ENCODE measurements around the gene COMTD1.

The COMTD1 gene

DNA sequence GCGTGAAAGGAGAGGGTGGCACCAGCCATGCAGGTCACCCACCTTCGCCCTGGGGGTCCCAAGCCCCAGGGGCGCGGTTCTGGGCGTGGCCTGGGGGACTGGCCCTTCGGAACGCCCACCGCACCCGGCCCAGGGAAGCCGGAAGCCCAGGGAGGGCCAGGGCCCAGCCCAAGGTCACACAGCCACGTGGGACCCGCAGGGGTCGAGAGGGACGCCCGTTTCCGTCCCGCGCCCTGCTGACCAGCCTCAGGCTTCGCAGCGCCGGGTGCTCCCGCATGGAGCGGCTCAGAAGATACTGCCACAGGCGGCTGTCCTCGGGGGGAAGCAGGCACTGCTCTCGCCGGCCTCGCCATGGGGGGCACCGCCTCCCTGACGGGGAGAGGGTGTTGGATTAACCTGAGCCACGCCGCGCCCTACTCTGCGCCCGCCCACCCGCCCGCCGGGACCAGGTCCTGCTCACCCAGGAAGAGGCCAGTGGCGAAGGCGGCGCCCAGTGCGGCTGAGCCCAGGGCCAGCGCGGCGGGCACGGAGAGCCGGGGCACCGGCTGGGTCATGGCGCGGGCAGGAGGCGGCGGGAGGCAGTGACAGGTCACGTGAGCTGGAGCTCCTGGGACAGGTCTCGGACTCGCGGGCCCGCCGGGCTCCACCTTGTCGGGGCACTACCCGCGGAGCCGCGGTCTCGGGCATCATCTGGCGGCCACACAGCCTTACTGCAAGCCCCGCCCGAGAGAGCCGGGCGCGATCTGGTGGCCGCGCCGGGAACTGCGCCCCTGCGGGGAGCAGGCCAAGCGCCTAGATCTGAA is at the start of gene COMTD1:
Gene COMTD1, minus strand, starts transcription at position 583 of the 803 bp plus-strand sequence. Its CDS starts 29 bp downstream, at position 554.
- peak; percentile 89 for DNase-seq

DNA sequence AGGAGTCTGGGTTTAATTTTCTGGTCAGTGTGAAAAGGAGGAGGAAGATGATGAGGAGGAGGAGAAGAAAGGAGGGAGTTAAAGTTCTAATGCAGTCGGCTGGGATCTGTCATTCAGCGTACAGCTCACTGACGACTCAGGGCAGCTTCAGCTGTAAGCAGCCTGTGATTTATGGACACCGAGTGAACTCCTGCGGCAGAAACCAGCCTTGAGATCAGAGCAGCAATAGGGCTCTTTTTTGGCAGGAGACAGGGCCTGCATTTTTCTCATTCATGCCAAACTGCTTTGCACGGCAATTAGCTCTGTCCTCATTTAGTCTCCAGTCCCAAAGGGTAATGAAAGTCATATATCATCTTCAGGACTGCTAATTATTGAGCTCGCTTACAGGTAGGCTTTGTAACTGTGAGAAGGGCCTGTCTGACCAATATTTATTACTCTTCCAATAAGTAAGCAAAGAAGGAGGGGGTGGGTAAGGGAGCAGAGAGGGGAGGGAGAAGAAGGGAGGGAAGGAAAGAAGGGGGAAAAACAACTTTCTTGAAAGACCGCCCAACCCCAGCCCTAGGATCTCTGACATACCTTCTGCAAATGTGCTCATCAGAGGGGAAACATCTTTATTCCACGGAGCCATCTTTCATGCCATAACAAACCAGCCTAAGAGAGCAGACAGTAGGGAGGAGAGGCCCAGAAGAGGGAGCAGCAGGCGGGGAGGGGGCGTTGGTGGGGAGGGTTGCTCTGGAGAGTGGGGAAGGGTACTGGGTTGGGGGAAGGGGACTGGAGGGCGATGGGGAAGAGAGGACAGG is 48.1 kb upstream of the COMTD1 start:
- no peak for DNase-seq

DNA sequence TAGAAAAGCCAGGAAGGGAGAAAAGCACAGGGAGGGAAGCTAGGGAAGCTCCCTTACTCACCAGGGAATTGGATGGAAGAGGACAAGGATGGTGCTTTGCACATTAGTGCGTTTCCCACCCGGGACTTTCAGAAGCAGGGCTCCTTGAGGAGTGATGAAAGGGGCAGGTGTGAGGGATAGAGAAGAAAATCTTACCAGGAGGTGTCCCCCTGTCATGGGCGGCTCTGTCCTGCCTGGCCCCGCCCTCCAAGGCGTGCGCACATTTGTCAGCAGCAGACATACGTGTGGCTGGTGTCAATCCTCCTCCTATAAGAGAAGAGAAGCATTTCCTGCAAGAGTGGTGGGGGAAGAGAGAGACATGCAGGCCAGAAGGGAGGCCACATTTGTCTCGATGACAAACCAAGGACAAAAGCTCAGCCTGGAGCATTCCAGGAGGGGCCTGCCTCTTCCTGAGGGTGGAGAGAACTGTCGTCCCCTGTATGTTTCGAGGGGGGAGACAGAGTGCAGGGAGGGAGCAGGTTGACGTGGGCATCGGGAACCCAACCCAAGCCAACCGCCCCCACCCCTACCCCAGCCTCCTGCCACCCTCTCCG is 47.4 kb upstream of the COMTD1 start:
- DNase-seq, result no peak

DNA sequence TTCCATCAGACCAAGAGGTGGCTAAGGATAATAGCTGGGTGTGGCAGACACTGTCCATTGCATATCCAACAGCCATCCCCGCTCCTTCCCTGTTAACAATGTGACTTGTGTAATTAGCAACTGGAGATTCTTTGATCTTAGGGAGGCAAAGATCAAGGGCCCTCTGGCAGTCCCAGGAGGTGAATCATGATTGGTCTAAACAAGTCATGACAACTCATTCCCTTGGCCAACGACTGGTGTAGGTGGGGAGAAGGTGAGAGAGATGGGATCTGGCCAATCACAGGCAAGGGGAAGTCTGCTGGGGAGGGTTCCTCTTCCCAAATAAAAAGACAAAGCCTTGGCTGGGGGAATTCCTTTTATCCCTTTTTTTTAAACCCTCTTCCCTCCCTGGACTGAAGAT is 46.2 kb upstream of the COMTD1 start:
- DNase-seq, result no peak

DNA sequence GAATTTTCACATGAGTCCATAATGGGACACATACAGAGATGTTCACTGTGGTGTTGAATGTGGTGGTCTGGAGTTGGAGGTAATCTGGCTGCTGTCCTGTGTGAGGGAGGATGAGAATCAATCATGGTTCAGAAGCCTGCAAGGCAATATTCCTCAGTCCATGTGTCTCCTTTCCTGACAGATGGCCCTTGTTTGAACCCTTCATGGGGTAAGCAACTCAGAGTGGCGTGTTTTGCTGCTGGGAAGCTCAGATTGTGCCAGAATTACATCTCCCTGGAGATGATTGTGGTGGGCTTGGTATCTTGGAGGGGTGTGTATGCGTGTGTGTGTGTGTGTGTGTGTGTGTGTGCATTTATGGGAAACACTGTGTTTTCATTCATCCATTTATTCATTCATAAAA is 44.5 kb upstream of the COMTD1 start:
- no peak for DNase-seq

DNA sequence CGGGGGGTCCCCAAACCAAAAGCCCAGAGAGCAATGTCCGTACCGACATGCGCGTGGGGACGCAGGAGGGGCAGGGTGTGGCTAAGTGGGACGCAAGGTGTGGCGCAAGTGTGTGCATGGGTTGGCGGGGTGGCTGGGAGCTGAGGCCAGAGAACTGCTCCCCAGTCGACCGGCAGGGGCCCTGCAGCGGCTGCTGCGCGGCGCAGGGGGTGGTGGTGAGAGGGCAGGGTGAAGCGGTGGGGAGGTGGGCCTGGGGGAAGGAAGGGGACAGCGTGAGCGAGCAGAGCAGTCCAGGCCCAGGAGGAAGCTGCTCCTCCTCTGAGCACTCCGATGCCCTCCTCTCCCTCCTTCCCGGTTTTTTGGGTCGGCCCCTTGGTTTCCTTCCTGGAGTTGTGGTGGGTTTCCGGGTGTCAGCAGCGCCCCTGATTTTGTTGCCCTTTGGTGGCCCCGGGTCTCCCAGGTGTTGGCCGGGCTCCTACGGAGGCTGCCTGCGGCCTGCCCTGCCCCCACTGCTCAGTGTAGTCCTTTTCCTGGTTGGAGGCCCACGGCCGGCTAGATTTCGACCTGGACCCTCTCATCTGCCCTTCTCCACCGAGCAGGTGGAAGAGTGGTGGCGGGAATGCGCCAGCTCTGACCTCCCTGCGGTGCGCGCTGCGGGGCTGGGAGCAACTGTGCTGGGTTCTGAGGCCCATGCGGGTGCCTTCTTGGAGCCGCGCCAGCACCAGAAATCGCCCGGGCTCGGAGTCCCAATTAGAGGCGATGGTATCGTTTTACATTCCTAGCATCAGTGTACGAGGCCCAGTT is 40.5 kb upstream of the COMTD1 start:
- no peak for DNase-seq

DNA sequence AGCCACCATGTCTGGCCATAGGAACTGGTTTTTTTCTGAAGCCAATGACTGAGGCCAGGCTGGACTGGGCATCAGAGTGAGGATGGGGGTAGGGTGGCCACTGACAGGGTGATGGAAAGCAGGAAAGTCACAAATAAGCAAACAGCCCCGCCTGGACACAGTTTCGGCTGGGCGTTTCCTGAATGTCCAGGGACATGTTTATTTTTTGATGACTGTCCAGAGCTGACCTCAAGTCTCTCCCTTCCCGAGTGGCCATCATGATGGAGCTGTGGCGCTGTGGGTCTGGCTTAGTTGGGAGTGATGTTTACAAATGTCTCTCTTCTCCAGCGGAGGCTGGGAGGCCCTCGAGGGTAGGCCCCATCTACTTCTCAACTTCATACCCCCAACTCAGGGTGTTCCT is 37.1 kb upstream of the COMTD1 start:
- DNase-seq, result no peak

DNA sequence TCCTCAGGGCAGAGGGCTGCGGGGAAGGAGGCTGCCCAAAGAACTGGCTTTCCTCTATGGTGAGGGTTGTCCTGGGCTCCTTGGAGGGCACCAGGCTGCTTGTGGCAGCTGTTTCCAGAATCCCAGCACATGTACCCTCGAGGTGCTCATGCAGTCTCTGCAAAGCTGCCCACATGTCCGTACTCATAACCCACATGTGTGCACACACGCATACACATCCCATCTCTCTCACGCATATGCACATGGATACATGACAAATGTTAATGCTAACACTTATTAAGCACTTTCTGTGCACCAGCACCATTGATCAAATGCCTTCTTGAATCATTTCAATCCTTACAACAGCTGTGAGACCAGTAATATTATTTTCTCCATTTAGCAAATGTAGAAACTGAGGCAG is 36.3 kb upstream of the COMTD1 start:
- no peak for DNase-seq

DNA sequence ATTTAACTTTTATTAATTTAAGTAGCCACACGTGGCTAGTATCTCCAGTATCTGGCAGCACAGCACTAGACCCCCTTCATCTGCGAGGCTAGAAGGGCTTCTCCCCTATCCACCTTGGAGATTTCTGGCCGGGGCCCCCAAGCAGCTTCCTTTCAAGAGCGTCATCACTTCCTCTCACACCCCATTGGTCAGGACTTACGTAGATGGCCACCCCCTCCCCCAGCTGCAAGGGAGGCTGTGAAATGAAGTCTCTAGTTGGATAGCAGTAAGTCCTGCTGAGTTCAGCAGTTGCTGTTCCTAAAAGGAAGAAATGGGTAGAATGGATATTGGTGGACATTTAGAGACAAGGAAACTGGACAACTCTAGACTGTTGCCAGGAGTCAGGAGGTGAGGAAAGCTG is 33.8 kb upstream of the COMTD1 start:
- no peak for DNase-seq

DNA sequence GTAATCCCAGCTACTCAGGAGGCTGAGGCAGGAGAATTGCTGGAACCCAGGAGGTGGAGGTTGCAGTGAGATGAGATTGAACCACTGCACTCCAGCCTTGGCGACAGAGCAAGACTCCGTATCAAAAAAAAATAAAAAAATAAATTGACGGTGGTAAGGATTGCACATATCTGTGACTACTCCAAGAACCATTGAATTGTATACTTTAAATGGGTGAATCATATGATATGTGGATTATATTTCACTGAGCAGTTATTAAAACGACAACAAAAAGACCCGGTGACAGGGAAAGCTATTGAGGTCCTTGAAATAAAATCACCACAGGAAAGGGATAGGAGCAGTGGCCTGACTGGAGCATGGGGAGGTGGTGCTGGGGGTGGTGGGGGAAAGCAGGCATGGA is 31.2 kb upstream of the COMTD1 start:
- DNase-seq, result no peak

DNA sequence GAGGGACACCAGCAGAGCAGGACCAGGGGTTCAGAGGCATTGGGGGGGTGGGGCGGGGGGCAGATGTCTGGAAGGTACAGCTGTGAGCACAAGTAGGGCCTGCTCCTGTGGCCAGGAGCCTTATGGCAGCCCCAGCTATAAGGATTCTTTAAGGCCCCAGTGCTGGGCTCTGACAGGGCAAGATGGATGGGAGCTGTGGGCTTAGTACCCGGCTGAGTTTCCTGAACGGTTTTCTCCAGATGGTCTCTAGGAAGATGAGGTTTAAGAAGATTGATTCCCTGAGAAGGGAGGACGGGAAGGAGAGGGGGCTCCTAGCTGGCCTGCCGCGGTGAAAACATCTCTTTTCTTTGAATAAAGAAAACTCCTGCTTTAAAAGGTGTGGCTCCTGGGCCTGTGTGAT is 30.1 kb upstream of the COMTD1 start:
- DNase-seq, result no peak

DNA sequence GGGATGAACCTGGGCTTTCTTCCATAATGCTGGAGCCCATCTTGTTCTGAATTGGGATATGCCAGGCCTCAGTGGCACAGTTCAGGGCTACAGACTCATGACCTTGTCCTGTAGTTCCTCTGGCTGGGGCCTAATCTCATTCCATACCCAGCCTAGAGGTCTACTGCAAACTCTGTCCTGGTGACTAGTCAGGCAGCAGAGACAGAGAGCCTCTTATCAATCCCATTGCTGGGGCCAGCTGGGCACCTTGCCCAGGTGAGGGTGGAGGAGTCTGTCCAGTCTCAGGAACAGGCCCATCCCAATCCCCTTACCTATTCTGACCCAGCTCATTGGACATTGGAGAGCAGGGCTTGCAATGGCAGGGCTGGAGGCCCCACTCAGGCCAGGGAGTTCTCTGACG is 28.0 kb upstream of the COMTD1 start:
- no peak for DNase-seq

DNA sequence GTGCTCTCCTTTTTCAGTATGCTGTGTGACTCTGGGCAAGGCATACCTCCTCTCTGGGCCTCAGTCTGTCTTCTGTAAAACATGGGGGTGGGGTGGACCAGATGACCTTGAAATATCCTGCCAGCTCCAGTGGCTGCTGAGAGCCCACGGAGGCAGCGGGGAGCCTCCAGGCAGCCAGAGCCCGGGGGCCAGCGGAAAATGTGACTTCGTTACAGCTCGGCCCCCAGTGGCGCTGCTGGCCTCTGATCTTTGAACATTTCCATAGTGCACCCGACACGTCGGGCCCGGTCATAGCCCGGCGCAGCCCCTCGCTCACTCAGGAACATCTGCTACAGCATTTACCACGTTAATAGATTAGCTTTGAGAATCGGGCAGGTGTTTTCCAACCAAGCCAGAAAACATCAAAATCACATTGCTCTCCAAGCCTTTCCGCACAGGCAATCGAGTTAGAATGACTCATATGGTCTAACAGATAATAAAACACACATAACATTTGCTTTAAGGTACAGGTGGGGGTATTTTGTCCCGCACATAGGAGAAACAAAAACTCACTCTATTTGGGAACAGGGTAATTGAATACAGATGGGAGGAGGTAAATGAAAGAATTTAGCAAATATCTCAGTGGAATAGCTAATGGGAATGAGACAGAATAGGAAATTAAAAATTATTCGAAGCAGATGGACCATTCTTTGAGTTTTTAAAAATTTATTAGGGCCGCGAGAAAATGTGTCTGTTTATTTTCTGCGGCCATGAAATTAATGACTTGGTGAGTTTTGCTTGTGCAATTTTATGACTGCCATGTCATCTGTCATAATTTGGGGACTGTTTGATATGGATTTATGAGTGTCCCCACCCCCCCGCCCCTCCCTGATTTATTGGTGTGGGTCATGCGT is 26.3 kb upstream of the COMTD1 start:
- DNase-seq, result no peak

DNA sequence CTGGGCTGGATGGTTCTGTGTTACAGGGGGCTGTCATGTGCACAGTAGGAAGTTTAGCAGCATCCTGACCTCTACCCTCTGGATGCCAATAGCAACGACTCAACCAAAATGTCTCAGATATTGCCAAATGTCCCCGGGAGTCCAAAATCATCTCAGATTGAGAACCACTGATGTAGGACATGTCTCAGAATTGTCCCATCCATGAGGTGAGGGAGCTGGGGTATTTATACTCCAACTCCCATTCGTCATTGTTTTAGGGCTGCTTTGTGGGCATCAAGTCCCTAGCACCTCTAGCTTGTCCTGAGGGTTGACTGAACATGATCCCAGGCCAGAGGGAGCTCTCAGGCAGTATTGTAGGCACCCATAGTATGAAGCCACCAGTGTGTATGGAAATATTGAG is 25.2 kb upstream of the COMTD1 start:
- DNase-seq, result no peak

DNA sequence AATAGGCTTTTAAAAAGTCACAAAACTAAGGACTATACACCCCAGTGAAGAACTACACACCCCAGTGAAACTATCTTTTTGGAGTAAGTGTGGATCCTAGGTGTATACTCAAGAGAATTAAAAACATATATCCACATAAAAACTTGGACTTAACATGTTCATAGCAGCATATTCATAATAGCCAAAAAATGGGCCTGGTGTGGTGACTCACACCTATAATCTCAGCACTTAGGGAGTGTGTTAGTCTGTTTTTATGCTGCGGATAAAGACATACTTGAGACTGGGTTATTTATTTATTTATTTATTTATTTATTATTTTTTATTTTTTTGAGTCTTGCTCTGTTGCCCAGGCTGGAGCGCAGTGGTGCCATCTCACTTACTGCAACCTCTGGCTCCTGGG is 19.0 kb upstream of the COMTD1 start:
- no peak for DNase-seq

DNA sequence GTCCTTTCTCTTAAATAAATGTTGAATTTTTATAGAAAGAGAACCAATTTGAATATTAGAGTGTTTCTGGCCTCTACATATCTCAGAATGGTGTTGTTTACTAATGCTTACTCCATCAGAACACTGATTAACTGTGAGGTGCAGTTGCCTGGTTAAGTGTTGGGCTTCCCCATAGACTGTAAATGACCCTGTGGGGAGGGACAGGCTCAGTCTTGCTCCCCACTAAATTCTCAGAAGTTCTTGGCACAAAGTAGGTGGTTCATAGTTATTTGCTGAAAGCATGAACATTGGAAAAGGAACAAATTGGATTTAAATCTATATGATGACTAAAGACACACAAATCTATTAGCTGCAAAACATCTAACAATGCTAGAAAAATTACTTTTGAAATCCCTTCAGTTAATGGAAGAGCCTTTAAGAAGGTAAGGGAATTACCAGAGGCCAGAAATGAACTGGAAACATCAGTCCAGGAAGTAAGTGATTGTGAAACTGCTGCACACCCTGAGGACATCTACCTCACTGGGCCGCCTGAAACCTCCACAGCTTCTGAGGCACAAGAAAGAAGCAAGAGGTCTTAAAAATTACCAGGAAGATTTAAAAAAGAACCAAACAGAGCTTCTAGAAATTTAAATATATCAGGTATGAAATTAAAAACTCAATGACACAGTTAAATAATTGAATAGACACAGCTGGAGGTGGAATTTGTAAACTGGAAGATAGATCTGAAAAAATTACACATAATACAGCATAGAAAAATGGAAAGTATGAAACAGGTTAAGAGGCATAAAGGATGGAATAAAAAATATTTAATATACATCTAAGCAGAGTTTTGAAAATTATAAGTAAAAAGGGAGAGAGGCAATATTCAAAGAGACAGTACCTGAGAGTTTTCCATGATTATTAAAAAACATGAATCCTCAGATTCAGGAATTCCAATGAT is 17.8 kb upstream of the COMTD1 start:
- DNase-seq, result no peak

DNA sequence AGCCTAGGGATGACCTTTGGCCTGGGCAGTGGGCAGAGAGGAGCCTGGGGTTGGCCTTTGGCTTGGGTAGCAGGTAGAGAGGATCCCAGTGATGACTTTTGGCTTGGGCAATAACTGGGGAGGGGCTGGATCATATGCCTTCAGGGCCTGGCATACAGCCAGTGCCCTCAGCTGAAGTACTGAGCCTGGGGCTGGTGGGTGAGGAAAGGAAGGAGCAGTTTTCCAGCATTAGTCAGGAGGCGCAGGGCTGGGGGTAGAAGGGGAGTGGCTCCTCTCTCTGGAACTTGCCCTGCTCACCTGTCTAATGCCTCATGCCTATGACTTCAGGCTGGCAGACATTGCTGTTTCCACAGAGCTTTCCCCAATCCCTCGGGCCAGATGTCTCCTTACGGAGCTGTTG is 15.2 kb upstream of the COMTD1 start:
- DNase-seq, result no peak

DNA sequence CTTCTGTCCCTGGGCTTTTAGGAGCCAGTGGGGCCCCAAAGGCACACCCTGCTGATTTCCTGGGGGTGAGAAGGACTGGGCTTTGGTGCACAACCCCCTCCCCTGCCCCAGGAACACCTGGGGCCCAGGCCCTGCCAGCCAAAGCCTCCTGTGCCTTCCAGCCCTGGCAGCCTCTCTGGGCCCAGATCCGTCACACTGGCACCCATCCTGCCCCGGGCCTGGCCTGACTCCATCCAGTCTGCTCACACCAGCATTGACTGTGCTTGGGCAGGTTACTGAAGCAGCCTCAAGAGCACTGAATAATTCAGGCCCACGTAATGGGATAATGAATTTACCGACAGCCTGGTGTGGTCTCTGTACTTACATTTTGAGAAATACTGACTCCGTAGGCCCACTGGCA is 12.0 kb upstream of the COMTD1 start:
- no peak for DNase-seq

DNA sequence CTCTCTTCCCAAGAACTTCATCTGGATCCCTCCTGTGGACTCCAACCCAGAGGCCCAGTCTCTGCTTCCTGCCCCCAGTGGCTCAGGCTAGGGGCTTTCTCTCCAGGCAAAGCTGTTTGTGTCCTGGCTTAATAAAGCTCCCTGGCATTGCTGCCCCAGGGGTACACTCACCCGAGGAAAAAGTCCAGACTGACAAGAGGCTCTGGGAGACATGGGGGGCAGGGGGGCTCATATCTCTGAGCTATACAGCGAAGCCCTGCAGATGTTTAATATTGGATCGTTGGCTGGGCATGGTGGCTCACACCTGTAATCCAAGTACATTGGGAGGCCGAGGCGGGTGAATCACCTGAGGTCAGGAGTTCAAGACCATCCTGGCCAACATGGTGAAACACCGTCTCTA is 10.7 kb upstream of the COMTD1 start:
- no peak for DNase-seq

DNA sequence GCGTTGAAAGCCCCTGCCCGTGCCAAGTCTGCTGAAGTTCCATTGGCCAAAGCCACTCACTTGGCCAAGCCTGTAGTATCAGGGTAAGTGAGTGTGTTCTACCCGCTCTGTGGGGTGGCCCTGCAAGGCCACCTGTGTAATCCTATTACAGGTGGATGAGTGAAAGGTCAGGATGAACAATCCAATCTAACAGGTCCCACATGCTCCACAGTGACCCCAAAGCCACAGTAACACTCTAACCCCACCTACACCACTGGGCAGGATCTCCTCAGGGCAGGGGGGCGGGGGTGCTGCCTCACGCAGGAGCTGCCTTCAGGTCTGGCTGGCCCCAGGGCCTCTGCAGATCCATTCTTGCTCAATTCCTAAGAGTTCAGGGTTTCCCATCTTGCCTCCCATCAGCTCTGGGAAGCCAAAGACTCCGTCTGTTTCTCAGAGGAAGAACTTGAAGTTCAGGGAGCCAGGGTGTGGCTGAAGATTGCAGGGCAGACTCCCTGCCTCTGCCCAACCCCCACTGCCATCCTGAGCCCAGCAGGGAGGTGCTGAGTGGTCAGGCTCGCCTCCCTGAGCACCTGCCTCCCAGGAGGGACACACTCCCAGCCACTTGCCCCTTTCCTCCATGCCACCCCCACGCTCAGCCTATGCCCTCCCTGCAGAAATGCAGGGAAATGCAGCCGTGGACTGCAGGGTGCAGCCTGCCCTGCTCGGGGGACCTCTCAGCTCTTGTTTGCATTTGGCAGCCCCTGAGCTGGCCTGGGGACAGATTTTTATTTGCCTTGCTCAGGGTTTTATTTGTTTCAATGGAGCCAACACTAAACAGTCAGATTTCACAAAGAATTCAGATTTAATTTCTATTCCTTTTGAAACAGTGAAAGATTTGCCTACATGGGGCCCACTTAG is 9.8 kb upstream of the COMTD1 start:
- DNase-seq, result no peak

Data from hematopoietic multipotent progenitor cell treated with erythropoietin and hydrocortisone succinate and interleukin-3 and kit ligand, for 8 days (in vitro differentiated cells).